H54 (cell line): ENCODE data around the gene SH2D7.

Experiments used
- DNase-seq: peaks from one replicate; pipeline ENCODE4 v3.0.0; 2011; ENCODE audit warnings: low spot score, mixed read lengths; ENCODE audit not compliant: insufficient read length
- FAIRE-seq: peaks from 3 replicates; lab custom pipeline; 2011; peaks lifted over from hg19 to GRCh38; lab: Jason Lieb, UNC
- POLR2A ChIP-seq: IDR thresholded peaks from 2 replicates; pipeline ENCODE4 v1.6.1; 2011; ENCODE audit warnings: low read depth, mild to moderate bottlenecking, low read length

The SH2D7 gene

DNA sequence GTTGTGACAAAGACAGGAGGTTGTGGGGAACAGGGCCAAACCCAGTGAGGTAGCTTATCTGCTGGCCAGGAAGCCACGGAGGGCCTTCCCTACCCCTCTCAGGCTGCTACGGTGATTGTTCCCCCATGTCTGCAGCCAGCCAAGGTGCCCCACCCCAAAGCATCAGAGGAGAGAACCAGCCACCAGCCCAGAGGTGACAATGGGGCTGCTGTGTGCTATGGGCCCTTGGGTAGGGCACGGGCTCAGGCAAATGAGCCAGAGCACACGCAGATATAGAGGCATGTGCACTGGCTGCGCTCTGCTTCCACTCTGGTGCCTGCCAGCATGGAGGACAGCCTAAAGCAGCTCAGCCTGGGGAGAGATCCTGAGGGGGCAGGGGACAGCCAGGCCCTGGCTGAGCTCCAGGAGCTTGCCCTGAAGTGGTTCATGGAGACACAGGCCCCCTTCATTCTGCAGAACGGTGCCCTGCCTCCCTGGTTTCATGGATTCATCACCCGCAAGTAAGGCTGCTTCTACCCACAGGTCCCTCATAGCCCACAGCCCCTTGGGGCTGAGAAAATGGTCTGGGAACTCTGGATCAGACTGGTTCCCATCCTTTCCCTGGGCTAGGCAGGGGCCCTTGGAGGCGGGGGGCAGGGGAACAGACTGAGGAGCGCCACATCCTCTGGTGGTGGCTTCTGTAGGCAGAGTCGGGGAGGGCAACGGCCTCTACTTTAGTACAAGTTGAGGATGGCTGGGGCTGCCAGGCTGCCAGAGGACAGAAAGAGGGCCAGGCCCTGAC, at the start of gene SH2D7:
Gene SH2D7, plus strand, starts transcription at position 301 of the 781 bp plus-strand sequence. Its CDS starts 24 bp downstream, at position 325.
- no peak for TF ChIP-seq POLR2A
- no peak for DNase-seq
- FAIRE-seq: no peak

DNA sequence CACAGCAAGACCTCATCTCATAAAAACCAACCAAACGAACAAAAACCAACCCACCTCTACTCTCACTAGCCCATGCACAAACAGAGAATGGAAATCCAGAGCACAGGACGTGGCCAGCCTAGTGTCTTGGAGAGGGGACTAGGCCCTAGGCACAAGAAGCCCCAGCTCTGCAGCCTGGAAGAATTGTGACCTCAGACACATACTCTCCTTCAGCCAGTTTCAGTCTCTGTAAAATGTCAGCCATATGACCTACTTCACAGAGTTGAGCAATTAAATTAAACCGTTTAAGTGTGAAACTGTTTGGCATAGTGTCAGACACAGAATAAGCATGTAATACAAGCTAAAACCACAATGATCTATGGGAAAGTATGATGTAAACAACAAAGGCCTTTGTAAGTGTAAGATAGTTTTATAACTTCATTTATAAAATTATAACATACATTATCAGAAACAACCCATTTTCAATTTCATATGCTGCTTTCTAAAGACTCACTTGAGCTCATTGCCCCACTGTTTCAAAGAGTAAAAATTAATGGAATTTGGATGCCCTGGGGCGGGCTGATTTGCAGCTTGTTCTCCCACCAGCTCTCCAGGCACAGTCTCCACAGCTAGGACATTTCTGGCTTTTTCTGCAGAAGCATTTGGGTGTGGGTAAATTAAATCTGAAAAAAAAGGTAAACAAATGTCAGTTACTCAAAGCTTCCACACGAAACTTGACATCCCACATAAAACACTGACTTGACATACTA, 47.8 kb upstream of the SH2D7 start:
- TF ChIP-seq POLR2A: no peak
- DNase-seq: no peak
- FAIRE-seq: no peak

DNA sequence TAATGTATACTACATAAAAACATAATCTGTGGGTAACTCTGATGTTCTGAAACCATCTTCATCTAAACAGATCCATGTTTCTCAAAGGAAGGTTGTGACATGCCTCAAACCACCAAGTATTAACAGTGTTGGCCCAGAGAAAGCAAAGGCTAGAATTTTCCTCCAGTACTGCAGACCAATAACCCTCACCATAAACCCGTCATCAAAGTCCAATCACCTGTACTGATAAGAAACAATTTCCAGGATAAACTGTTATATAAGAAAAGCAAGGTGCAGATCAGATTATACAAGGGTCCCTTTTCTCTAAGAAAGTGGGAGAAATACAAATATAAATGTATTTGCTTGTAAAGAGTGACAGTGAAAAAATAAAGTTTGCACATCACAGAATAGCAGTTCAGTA, 47.2 kb upstream of the SH2D7 start:
- FAIRE-seq: no peak
- no peak for DNase-seq
- TF ChIP-seq POLR2A: no peak

DNA sequence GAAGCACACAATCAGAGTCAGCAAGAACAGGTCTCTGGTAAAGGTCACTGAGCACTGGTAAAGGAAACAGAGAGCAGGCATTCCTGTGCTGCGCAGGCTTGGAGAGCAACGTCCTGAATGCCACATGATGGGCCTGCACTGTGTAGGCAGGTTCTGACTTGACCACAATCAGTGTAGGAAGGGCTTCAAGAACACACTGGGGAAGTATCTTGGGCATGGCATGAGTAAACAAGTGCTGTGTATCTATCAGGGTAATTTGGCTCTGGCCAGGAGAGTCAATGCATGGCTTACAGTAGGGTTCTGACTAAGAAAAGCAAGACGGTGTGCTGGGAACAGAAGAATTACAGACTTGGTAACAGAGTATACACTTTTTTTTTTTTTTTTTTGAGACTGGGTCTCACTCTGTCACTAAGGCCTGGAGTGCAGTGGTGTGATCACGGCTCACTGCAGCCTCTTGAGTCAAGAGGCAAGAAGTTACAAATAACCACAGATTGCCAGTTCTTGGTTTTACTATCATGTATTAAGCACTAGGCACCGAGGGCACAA, 45.5 kb upstream of the SH2D7 start:
- no peak for TF ChIP-seq POLR2A
- FAIRE-seq: no peak

DNA sequence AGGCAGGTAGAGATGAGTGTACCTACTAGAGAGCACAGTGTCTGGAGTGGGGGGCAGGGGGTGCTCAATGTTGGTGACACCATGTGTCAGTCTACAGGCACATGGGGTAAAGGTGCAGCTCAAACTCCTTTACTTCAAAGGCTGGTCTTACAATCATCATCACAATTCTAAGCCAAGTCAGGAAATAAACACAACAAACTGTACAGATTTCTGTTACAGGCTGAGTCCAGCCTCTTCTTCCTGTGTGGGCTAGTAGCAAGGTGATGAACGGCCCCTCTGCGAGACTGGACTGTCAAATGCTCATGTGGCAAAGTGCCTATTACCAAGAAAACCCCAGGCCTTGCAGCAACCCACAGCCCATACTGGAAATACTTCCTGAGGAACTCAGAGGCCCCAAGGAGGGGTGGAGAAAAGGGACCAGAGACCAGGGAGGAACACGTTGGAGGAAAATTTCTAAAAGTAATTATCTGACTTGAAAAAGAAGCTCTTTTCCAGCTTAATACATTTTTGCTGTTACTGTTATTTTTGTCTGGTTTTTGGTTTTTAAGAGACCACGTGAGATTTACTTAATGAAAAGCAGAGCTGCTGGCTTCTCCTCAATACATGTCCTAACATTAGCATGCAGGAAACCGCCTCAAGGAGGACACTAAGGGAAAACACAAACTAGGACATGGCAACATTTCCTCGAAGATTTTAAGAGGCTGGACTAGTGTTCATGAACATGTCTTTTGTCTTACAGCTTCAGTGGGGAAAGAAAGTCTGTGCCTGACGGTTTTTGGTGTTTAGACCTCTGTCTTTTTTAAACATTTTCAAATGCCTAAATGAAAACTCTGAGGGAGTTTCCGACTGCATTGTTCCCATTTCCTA, 44.4 kb upstream of the SH2D7 start:
- FAIRE-seq: no peak
- no peak for DNase-seq
- no peak for TF ChIP-seq POLR2A

More for the DNA sequence above, 45.5 kb upstream of the SH2D7 start:
- no peak for DNase-seq

DNA sequence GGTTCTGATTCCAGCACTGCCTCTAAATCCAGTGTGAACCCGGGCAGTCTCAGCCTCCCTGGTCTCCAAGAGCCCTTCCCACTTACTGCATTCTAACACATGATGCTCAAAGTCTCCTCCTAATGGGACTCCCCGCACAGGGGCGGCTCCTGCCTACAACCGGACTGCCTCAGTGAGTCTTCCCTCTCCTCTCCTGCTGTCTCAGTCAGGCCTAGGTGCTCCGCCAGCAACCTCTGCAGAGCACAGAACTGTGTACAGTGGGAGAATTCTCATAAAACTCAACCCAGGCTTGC, 43.8 kb upstream of the SH2D7 start:
- FAIRE-seq (no peak), DNase-seq (no peak)
- no peak for TF ChIP-seq POLR2A

DNA sequence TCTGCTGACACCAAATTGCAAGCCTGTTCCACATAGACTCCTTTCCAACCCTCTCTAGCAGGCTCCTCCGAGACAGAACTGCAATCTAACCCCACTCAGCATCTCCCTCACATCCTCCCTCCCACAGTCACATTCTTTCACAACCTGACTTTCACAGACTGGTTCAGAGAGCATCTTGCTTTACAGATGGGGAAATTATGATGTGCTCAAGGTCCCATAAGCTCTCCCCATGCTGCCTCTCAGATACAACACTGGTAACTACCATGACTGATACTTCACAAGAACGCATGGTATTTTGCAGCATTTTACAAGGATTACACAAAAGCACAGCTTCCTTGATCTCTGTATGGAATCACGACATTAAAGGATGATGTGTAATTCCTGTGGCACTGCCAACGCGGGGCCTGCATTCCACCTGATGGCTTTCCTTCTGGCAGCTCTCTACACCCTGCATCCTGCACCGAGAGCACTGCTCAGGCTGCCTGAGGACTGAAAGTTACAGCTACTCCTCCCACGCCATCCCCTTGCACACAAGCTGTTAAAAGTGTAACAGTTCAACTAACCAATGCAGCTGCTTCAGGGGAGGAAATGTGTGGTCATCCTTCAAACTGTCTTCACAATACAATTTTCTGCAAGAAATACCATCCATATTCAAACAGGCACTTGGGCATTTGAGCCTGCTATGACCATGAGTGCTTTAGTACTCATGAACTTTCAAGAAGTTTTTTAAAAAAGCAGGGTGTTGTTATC, 42.5 kb upstream of the SH2D7 start:
- FAIRE-seq (no peak), DNase-seq (no peak)
- no peak for TF ChIP-seq POLR2A

DNA sequence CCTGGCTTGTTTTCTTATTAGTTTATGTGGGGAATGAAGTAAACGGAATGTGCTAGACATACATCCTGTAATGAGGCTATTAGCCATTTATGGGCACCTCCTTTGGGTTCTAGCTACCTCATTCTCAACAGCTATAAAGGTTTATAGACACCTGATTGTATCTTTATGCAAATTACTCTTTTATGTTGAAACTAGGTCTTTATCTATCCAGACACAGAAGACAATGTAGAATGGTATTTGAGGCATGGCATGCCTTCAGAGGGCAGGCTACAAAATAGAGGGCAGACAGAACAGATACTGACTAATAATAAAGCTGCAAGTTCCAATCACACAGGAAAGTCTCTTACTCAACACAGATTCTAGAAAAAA, 41.9 kb upstream of the SH2D7 start:
- no peak for DNase-seq

DNA sequence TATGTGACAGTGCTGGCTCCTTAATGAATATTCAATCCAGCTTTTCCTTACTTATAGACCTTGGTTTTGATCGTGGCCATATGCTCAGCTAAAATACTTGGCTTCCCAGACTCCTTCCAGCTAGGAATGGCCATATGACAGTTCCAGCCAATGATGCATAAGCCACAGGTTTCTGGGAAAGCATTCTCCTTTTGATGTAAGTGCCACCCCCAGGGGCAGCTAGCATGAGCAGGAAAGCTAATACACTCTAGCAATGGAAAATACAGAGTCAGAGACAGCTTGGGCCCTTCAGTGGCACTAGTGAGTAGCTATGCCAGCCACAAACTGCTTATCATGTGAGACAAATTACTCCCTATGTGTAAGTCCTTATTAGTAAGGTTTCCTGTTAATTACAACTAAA, 41.5 kb upstream of the SH2D7 start:
- DNase-seq (no peak), FAIRE-seq (no peak)
- no peak for TF ChIP-seq POLR2A

More for the DNA sequence above, 41.9 kb upstream of the SH2D7 start:
- FAIRE-seq: no peak
- no peak for TF ChIP-seq POLR2A

DNA sequence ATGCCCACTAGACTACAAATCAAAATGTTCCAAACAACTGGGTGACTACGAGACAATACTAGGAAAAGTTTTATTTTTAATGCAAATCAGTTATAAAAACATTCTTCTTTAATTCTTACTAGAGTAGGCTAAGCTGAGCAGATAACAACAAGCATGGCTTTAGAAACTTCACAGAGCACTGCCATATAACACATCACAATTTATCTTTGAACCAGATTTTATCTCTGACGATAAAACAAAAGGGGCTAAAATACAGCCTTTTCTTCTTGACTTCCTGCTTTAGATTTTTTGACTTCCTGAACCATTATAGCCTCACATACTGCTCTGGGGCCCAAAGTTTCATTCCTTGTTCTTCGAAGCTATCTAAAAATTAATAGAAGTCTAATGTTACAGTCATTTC, 40.8 kb upstream of the SH2D7 start:
- DNase-seq (no peak), FAIRE-seq (no peak)
- TF ChIP-seq POLR2A: no peak

DNA sequence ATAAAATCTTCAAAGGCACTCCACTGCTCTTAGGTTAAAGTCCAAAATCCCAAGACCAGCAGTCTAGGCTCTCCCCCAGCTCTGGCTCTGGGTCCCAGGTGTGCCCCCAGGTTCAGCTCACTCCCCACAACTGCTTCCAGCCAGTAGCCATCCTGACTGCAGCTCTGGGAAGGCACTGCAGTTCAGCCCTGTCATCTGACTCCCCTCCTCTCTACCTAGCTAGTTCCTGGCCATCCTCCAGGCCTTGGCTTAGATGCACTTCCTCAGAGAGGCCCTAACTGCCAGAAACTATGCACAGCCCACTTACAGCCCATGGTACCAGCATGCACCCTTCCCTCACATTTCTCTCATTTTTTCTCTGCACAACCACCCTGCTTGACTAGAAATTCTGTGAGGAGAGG, 40.4 kb upstream of the SH2D7 start:
- DNase-seq (no peak), FAIRE-seq (no peak)
- TF ChIP-seq POLR2A: no peak

DNA sequence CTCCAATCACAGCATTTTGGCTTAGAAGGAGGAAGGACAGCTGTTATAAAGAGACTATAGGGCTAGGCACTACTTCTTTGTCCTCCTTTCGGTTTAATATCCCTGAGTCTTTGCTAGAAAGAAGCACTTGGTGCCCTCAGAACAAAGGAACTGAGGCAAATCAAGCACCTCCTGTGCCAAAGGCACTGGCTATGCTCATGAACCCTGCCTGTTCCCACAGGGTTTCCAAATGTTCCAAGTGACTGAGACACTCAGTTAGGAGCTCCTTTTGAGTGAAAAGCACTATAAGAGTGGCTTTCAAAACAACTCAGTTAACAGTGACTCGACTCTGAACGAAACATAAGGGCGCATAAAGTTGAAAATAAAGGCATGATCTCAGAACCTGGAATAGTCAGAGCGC, 39.8 kb upstream of the SH2D7 start:
- DNase-seq (no peak), FAIRE-seq (no peak)
- TF ChIP-seq POLR2A: no peak

DNA sequence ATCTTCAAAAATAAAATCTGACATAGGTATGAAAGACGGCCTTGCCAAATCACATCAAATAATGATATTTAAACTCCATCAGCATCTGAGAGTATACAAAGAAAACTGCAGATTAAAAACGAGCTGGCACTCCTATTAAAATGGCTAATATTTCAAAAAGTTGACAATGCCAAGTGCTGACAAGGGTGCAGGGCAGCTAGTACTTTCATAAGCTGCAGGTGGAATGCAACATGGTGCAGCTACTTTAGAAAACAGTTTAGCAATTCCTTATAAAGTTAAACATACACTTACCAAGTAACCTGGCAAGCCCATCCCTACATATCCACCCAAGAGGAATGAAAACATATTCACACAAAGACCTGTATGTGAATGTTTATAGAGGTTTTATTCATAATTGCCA, 37.8 kb upstream of the SH2D7 start:
- no peak for FAIRE-seq
- no peak for DNase-seq
- TF ChIP-seq POLR2A: no peak

DNA sequence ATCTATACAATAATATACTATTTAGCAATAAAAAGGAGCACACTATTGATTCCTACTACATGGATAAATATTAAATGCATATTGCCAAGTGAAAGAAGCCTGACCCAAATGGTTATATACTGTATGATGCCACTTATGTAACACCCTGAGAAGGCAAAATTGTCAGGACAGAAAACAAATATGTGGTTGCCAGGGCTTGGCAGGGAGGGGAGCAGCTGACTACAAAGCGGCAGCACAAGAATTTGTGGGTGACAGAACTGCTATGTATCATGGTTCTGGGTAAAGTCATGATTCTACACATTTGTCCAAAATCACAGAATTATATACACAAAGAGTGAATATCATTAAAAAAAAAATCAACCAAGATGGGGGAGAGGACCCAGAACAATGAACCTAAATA, 37.4 kb upstream of the SH2D7 start:
- FAIRE-seq (no peak), DNase-seq (no peak)
- TF ChIP-seq POLR2A: no peak
